Measurements from ENCODE around the gene CDKN2A. TPM values are rescaled to one million over a fixed set of nuclear protein-coding genes. Genes with fewer than 3 reads are reported as not detected.

Gene CDKN2A
- total RNA-seq, 1 experiment from 2014 or later = not detected

DNA sequence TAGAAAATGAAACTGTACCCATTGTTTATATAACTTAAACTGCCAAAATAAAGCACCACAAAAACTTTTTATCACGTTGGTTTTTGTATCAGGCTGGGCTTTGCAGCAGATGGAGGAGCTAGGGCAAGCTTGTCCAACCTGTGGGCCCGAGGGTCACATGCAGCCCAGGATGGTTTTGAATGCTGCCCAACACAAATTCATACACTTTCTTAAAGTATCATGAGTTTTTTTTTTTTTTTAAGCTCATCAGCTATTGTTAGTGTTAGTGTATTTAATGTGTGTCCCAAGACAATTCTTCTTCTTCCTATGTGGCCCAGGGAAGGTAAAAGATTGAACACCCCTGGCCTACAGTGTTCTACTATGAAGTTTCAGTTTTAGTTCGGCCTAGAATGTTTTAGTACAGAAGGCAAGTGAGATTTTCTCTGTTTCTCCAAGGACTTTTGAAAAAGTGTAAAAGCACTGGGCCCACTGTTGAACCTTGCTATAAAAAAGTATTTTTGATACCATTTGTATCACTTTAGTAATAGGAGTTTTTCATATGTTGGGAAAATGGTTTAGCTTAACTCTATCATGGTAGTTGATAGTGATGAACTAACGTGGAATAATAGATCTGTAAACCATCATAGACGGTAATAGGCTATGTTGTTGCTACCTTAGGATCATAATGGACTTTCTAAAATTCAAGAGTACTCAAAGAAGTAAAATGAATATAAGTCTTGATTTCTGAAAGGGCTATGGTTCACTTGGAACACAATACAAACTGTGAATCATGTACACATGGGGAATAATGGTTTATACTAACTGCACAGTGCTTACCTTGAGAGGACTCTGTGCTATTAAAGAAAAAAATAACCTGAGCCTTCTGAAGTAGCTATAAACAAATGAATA, 2.9 kb downstream of the CDKN2A start:
- in situ Hi-C loops (cut with HindIII; ENCODE audit: low pct_unique_long_range_greater_than_20kb, low sequenced_read_pairs) = no loop called here
- DNase-seq (ENCODE audit: low read depth, low spot score) = no peak

DNA sequence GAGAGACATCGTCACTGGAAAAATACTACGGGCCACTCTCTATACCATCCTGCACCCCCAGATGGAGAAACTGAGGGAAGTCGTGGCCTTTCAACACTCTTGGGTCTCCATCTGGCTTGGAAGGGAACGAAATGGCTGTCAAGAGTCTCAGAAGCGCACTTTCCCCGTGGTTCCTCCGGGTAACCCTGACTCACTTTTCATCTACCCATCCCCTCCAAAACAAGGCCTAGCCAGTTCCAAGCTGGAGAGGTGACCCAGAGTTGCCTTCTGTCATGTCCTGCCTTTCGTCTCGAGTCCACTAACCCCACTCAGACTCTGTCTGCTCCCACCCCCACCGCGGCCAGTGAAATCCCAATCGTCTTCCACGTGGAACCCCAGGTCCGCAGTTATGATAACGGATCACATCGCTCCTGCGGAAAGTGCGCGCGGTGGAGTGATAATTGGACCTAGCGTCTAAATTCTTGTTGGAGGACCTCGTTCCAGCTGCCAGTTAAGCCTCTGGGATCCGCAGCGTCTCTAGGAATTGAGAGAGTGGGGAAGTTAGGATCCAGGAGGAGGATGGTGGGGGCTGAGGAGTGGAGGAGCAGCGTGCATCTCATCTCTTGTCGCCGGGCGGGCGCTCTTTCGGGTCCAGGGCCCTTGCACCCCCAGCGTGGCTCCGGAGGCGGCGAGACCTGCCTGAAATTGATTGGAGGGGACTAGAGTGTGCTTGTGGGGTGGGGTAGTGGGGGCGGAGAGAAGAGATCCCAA, 4.6 kb downstream of the CDKN2A start:
- DNase-seq (ENCODE audit: low read depth, low spot score) = no peak
- in situ Hi-C loops (cut with HindIII; ENCODE audit: low pct_unique_long_range_greater_than_20kb, low sequenced_read_pairs) = no loop called here

DNA sequence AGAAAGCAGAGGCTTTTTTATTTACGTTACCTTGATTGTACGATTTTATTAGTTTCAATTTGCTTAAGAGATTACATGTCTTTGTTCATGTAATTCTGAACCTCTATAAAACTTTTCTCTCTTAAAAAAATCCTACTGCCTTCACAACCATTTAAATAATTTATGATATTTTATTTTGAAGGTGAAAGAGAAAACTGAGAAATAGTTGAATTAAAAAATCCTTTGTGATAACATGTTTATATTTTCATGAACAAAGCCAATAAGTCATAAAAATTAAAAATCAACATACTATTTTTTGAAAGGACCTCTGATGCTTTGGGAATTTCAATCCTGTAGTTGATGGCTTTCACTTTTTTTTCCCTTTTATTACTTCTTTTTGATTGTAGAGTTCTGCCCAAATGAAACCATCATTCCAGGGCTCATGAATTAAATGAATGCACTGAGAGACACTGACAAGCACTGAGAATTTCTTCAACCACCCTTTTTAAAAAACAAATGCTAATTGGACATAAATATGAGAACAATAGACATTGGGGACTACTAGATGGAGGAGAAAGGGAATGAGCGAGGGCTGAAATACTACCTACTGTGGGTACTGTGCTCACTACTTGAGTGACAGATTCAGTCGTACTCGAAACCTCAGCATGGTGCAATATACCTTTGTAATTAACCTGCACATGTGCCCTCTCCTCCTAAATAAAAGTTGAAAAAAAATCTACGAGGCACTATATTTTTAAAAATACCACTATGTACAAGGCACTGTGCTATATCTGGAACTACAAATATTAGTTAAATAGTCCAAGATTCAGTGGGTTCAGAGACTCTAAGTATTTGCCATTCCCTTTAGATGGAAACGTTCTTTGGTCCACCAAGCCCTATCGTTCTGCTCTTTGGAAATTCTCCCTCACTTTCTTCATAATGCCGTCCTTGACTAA, 5.9 kb downstream of the CDKN2A start:
- in situ Hi-C loops (cut with HindIII; ENCODE audit: low pct_unique_long_range_greater_than_20kb, low sequenced_read_pairs) = no loop called here
- DNase-seq (ENCODE audit: low read depth, low spot score) = no peak

DNA sequence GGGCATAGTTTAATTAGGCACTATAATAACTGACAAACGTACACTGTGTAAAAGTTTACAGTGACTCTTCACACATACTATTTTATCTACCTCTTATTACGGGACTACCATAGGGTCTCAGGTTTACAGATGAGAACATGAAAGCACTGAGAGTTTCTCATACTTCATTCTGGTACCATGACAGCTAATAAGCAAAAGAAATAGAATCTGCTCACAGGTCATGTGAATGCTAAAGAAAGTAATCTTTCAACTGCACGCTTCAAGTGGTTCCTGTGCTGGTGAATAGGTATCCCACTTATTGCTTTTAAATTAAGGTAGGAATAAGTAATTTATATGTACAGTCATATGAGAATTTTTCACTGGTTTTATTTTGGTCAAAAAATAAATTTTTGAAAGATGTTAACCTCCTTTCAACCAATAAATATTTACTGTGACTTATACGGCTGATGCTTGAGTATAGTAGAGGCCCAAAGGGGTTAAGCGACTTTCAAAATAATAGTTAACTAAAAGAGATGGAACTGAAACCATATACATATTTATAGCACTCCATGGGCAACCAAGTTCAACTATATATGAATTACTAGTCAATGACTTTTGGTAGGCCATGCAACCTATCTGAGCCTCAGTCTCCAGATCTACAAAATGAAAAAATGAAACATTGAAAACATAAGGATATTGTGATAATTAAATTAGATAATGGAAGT, 8.1 kb downstream of the CDKN2A start:
- in situ Hi-C loops (cut with HindIII; ENCODE audit: low pct_unique_long_range_greater_than_20kb, low sequenced_read_pairs) = no loop called here
- DNase-seq (ENCODE audit: low read depth, low spot score) = no peak

DNA sequence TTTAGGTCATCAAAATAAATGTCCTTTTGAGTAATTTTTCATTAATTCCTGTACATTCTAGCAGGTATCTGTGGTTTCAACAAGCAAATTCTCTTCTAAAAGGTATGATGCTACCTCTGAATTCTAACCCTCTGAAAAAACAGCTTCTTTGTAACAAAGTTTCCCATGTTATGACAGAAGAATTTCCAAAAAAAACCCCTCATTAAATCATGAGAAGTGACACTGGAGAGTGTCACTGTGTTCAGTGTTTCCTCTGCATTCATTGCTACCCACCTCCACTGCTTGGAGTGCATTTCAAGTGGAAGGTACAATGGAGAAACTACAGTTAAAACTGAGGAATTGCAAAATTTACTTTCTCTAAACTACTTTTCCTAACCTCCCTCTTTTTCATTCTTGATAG, 10.1 kb downstream of the CDKN2A start:
- DNase-seq (ENCODE audit: low read depth, low spot score) = no peak
- in situ Hi-C loops (cut with HindIII; ENCODE audit: low pct_unique_long_range_greater_than_20kb, low sequenced_read_pairs) = no loop called here

DNA sequence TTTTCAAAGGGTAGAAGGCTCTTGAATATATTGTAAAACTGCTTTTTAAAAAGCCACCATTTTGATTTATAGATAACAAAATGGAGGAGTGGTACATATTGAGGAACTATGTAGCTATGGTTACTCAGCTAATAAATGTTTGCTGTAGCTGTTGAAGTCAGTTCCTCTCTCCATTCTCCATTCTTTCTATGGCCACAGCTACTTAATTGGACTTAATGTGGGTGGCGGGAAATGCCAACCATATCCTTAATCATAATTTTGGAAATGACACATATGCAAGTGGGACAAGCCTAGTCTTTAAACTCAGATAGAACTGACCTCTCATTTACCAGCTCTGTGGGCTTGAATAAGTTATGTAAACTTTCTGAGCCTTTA, 10.6 kb downstream of the CDKN2A start:
- DNase-seq (ENCODE audit: low read depth, low spot score) = no peak

DNA sequence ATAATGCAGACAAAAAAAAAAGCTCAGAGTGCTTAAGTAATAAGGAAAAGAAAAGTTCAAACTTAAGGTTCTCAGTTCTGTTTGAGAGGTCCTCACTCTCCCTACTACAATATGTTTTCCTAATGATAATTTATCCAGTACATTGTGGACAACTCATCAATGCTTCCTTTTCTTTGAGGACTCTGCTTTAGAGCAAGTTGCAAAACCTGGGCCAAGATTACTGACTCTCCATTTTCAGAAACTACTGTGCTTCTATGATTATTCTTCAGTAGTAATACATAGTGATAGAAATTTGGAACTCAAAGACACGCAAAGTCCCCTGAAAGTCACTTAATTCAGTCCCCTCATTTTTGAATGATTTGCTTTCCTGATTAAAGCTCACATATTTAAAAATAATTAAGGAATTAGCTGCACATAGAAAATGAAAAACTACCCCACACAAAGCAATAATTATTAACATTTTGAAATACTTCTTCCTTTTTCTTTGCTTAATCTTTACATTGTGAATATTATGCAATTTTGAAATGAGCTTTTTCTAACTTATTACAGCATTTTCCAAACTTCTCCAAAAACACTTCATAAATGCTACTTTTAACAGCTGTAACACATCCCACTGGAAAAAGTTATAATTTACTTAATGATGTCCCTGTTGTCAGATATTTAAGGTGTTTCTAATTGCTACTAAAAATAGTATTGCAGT, 11.2 kb downstream of the CDKN2A start:
- in situ Hi-C loops (cut with HindIII; ENCODE audit: low pct_unique_long_range_greater_than_20kb, low sequenced_read_pairs) = no loop called here
- no peak for DNase-seq (ENCODE audit: low read depth, low spot score)

More for the DNA sequence above, 10.6 kb downstream of the CDKN2A start:
- in situ Hi-C loops (cut with HindIII; ENCODE audit: low pct_unique_long_range_greater_than_20kb, low sequenced_read_pairs) = no loop called here

DNA sequence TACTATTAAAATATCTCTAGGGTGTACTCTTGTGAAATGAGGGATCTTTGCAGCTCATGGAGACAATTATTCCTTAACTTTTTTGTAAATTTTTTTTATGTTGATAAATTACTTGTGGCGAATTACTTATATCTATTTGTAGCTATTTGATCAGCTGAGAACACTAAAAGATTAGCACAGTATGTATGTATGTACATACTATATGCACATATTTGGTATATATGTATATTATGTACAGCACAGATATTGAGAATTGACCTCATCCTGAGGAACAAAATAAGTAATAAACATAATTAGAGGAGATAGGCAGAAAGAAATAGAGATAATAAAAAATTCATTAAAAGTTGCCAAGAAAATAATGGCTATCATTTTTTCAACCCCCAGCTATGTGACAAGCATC, 11.8 kb downstream of the CDKN2A start:
- in situ Hi-C loops (cut with HindIII; ENCODE audit: low pct_unique_long_range_greater_than_20kb, low sequenced_read_pairs) = no loop called here
- no peak for DNase-seq (ENCODE audit: low read depth, low spot score)

DNA sequence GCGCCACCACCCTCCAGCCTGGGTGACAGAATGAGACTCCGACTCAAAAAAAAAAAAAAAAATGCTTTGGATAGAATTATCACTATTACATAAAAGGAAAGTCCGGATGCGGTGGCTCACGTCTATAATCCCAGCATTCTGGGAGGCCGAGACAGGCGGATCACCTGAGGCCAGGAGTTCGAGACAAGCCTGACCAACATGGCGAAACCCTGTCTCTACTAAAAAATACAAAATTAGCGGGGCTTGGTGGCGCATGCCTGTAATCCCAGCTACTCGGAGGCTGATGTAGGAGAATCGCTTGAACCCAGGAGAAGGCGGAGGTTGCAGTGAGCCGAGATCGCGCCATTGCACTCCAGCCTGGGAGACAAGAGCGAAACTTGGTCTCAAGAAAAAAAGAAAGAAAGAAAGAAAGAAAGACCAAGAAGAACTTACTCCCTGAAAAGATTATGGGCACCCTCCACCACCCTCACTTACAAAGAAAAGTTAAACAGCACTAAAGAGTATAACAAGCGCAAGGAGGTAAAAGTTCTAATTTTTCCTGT, 17.8 kb downstream of the CDKN2A start:
- DNase-seq (ENCODE audit: low read depth, low spot score) = no peak
- in situ Hi-C loops (cut with HindIII; ENCODE audit: low pct_unique_long_range_greater_than_20kb, low sequenced_read_pairs) = no loop called here

DNA sequence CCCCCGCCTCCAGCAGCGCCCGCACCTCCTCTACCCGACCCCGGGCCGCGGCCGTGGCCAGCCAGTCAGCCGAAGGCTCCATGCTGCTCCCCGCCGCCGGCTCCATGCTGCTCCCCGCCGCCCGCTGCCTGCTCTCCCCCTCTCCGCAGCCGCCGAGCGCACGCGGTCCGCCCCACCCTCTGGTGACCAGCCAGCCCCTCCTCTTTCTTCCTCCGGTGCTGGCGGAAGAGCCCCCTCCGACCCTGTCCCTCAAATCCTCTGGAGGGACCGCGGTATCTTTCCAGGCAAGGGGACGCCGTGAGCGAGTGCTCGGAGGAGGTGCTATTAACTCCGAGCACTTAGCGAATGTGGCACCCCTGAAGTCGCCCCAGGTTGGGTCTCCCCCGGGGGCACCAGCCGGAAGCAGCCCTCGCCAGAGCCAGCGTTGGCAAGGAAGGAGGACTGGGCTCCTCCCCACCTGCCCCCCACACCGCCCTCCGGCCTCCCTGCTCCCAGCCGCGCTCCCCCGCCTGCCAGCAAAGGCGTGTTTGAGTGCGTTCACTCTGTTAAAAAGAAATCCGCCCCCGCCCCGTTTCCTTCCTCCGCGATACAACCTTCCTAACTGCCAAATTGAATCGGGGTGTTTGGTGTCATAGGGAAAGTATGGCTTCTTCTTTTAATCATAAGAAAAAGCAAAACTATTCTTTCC, 19.3 kb downstream of the CDKN2A start:
- no peak for DNase-seq (ENCODE audit: low read depth, low spot score)
- in situ Hi-C loops (cut with HindIII; ENCODE audit: low pct_unique_long_range_greater_than_20kb, low sequenced_read_pairs) = no loop called here

DNA sequence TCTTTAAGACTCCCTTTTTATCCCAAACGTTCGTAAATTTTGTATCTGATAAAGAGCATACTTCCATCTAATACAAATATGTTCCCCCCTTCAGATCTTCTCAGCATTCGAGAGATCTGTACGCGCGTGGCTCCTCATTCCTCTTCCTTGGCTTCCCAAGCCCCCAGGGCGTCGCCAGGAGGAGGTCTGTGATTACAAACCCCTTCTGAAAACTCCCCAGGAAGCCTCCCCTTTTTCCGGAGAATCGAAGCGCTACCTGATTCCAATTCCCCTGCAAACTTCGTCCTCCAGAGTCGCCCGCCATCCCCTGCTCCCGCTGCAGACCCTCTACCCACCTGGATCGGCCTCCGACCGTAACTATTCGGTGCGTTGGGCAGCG, 19.9 kb downstream of the CDKN2A start:
- no peak for DNase-seq (ENCODE audit: low read depth, low spot score)

DNA sequence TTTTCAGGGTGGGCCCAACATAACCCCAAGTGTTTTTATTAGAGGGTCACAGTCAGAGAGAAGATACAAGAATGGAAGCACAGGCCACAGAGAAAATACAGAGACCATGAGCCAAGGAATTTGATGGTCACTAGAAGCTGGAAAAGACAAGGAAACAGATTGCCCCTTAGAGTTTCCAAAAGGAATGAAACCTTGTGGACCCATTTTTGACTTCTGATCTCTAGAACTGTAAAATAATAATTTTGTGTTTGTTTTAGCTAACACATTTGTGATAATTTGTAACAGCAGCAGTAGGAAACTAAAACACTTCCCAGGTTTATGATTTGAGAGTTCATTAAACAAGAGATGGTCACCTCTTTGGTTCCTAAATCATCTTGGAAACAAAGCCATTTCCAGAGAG, 21.8 kb downstream of the CDKN2A start:
- in situ Hi-C loops (cut with HindIII; ENCODE audit: low pct_unique_long_range_greater_than_20kb, low sequenced_read_pairs) = no loop called here
- DNase-seq (ENCODE audit: low read depth, low spot score) = no peak

More for the DNA sequence above, 19.9 kb downstream of the CDKN2A start:
- in situ Hi-C loops (cut with HindIII; ENCODE audit: low pct_unique_long_range_greater_than_20kb, low sequenced_read_pairs) = no loop called here

DNA sequence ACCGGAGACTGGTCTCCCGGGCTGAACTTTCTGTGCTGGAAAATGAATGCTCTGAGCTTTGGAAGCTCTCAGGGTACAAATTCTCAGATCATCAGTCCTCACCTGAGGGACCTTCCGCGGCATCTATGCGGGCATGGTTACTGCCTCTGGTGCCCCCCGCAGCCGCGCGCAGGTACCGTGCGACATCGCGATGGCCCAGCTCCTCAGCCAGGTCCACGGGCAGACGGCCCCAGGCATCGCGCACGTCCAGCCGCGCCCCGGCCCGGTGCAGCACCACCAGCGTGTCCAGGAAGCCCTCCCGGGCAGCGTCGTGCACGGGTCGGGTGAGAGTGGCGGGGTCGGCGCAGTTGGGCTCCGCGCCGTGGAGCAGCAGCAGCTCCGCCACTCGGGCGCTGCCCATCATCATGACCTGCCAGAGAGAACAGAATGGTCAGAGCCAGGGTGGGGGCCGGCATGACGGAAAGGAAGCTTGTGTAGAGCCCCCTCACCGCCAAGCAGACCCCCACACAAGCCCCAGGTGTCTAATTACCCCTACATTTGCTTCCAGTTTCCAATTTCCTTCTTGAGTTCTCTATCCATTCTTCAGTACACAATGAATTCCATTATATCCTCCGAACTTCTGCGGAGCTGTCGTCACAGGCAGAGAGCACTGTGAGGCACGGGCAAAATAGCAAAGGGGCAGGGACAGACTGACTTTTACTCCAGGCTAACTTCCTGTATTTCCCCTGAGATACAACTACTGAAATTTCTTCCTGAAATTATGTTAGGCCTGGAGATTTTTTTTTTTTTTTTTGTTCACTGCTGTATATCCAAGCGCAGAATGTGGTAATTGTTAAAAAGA, 23.2 kb downstream of the CDKN2A start:
- in situ Hi-C loops (cut with HindIII; ENCODE audit: low pct_unique_long_range_greater_than_20kb, low sequenced_read_pairs) = no loop called here

DNA sequence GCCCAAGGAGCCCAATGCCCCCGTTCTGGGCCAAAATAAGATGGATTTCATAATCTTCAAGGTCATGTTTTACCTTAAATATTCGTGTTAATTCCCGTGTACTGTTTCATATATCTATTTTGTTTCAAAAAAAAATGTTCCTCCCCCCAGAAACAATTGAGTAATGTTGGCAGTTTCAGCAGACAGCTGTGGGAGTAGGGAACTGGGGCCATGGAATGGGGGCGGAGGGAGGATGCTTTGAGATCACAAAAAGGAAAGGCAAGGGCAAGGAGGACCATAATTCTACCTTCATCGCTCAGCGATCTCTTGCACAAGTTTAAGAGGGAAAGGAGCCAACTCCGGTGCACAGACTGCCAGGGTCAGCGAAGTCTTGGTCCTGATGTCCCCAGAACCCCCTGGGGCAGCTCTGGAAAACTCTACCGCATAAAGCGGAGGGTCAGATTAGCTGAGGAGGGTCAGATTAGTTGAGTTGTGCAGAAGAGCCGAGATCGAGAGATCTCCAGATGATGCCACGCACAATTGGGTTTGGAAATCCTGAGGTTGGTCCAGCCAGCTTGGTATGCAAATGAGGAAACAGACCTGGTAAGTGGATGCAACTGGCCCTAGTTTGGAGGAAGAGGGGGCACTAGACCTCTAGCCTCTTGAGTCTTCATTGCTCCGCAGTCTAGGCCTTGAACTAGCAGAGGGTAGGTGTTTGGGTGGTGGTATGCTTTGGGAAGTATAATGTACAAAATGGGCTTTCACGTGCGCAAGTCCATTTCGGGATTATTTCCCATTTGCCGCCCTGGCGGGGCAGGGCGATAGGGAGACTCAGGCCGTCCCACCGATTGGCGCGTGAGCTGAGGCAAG, 24.0 kb downstream of the CDKN2A start:
- no peak for DNase-seq (ENCODE audit: low read depth, low spot score)
- in situ Hi-C loops (cut with HindIII; ENCODE audit: low pct_unique_long_range_greater_than_20kb, low sequenced_read_pairs) = no loop called here

More for the DNA sequence above, 23.2 kb downstream of the CDKN2A start:
- no peak for DNase-seq (ENCODE audit: low read depth, low spot score)

Data from SK-MEL-5 (cell line).